Measurements from ENCODE around the gene SELPLG.

GRCh38 chr12:108635201-108635996 lies 1.7 kb upstream of the SELPLG start:
- no peak for TF ChIP-seq CTCF (IDR thresholded peaks at IDR 0.05)
- TF ChIP-seq POLR2A (IDR thresholded peaks at IDR 0.05) = no peak

All from stomach (tissue), 4 donors.